Endodermal cell (in vitro differentiated cells): ENCODE data around the gene PCP2. TPM values are rescaled to one million over a fixed set of nuclear protein-coding genes. Genes with fewer than 3 reads are reported as not detected.

Experiments used
- DNase-seq: peaks from one replicate; pipeline ENCODE4 v3.0.0-alpha.2; 2017
- H3K27ac ChIP-seq: 2 replicates; pipeline ENCODE4 v1.5.1; 2013; ENCODE audit warnings: mild to moderate bottlenecking, low read depth, low read length, moderate library complexity
- H3K27me3 ChIP-seq: 2 replicates; pipeline ENCODE4 v1.6.1; 2013; ENCODE audit warnings: mild to moderate bottlenecking, low read length, moderate library complexity; ENCODE audit not compliant: insufficient read depth, control insufficient read depth, poor library complexity, severe bottlenecking
- H3K36me3 ChIP-seq: 2 replicates; pipeline ENCODE4 v1.7.0; 2013; ENCODE audit warnings: mild to moderate bottlenecking, low read length, moderate library complexity; ENCODE audit not compliant: control insufficient read depth, insufficient read depth
- H3K4me1 ChIP-seq: one replicate; pipeline ENCODE4 v1.7.0; 2013; ENCODE audit warnings: low read length; ENCODE audit not compliant: control insufficient read depth, insufficient read depth
- H3K4me3 ChIP-seq: 2 replicates; pipeline ENCODE4 v1.5.1; 2013; ENCODE audit warnings: mild to moderate bottlenecking, low read length, moderate library complexity
- H3K9ac ChIP-seq: 2 replicates; pipeline ENCODE4 v1.6.1; 2013; ENCODE audit warnings: mild to moderate bottlenecking, low read length, moderate library complexity; ENCODE audit not compliant: poor library complexity, severe bottlenecking; ENCODE audit errors: extremely low read depth
- H3K9me3 ChIP-seq: 2 replicates; pipeline ENCODE4 v1.6.1; 2013; ENCODE audit warnings: mild to moderate bottlenecking, low read length, moderate library complexity; ENCODE audit not compliant: control insufficient read depth
- H3K27ac Mint-ChIP-seq: 2 replicates; pipeline ENCODE4 v1.8.0; 2020; ENCODE audit warnings: mixed read lengths
- H3K27me3 Mint-ChIP-seq: 2 replicates; pipeline ENCODE4 v1.8.0; 2021; ENCODE audit warnings: mild to moderate bottlenecking, mixed read lengths; ENCODE audit not compliant: insufficient read depth
- H3K36me3 Mint-ChIP-seq: 2 replicates; pipeline ENCODE4 v1.8.0; 2020; ENCODE audit warnings: low read depth, mixed read lengths
- H3K4me1 Mint-ChIP-seq: 2 replicates; pipeline ENCODE4 v1.8.0; 2020; ENCODE audit warnings: mixed read lengths
- H3K4me3 Mint-ChIP-seq: 2 replicates; pipeline ENCODE4 v1.8.0; 2020; ENCODE audit warnings: mild to moderate bottlenecking, moderate library complexity, mixed read lengths
- H3K9me3 Mint-ChIP-seq: 2 replicates; pipeline ENCODE4 v1.8.0; 2020; ENCODE audit warnings: mild to moderate bottlenecking, mixed read lengths
- CTCF ChIP-seq: fragments of 200-600 bp; sonication (generic); conservative IDR thresholded peaks from 2 replicates; pipeline ENCODE4 v1.5.0; 2021; ENCODE audit warnings: antibody characterized with exemption, mild to moderate bottlenecking
- WGBS, 2 experiments: methylation state at CpG; one replicate each; pipeline versions ENCODE4 v1.1.5 to v1.1.7; 2013; ENCODE audit warnings: missing lambda C conversion rate in 2 of 2, mixed read lengths in 1 of 2; ENCODE audit not compliant: insufficient coverage in 1 of 2, insufficient read length in 1 of 2; 5-methylcytosine and 5-hydroxymethylcytosine counted together
- total RNA-seq, 2 donors: library from RNA; stranded (reverse); fragmentation: NEBNext Ultra II Directional in 1 of 2; extraction: Animal tissue kit (Norgen Biotek cat#: 25700) in 1 of 2; gene quantifications; 2 replicates in 1 of 2; 3 replicates in 1 of 2; pipeline ENCODE4 v1.2.1, GENCODE V29; 2021

PCP2 gene
- total RNA-seq, 2 donors from 2014 or later = 0.55 TPM; not detected in 1

- DNase-seq = no peak
- Histone ChIP-seq H3K27me3 (no peaks in the 10 kb centered on the region), H3K27ac (no peak overlapping the region), H3K4me3 (no peak overlapping the region), H3K4me1 (no peaks in the 10 kb centered on the region), H3K9me3 (no peaks in the 10 kb centered on the region), H3K36me3 (peaks cover 12% of the 10 kb centered on the region), H3K9ac (no peak overlapping the region)
- no peaks in the 10 kb centered on the region for H3K9me3 Mint-ChIP-seq
- no peak for TF ChIP-seq CTCF
- peaks cover 49% of the 10 kb centered on the region for H3K36me3 Mint-ChIP-seq
- 93 to 96% methylated on average over 31 to 59 of the region's 59 CpGs for WGBS, 2 experiments
- no peaks in the 10 kb centered on the region for H3K4me1 Mint-ChIP-seq
- no peaks in the 10 kb centered on the region for H3K27me3 Mint-ChIP-seq
- H3K4me3 Mint-ChIP-seq = no peak overlapping the region
- no peak overlapping the region for H3K27ac Mint-ChIP-seq
Measured at GRCh38 chr19:7614859-7615741, 18.4 kb downstream of the PCP2 start.

GRCh38 chr19:7612282-7613274 is 20.9 kb downstream of the PCP2 start:
- H3K4me1 ChIP-seq = no peaks in the 10 kb centered on the region
- peaks cover 13% of the 10 kb centered on the region for H3K36me3 ChIP-seq
- H3K27me3 ChIP-seq = no peaks in the 10 kb centered on the region
- no peaks in the 10 kb centered on the region for H3K27me3 Mint-ChIP-seq
- no peak overlapping the region for H3K27ac Mint-ChIP-seq
- H3K9me3 Mint-ChIP-seq = no peaks in the 10 kb centered on the region
- no peak overlapping the region for H3K4me3 ChIP-seq
- H3K9me3 ChIP-seq = no peaks in the 10 kb centered on the region
- 94 to 98% methylated on average over 27 to 77 of the region's 81 CpGs for WGBS, 2 experiments
- H3K4me3 Mint-ChIP-seq = no peak overlapping the region
- H3K9ac ChIP-seq = no peak overlapping the region
- H3K27ac ChIP-seq = no peak overlapping the region
- H3K36me3 Mint-ChIP-seq = peaks cover 48% of the 10 kb centered on the region
- no peaks in the 10 kb centered on the region for H3K4me1 Mint-ChIP-seq
- DNase-seq = no peak
- TF ChIP-seq CTCF = no peak

GRCh38 chr19:7611541-7612279 is 21.8 kb downstream of the PCP2 start:
- DNase-seq = no peak
- Mint-ChIP-seq H3K4me1 (no peaks in the 10 kb centered on the region), H3K36me3 (peaks cover 47% of the 10 kb centered on the region), H3K4me3 (no peak overlapping the region), H3K27ac (no peak overlapping the region), H3K27me3 (no peaks in the 10 kb centered on the region), H3K9me3 (no peaks in the 10 kb centered on the region)
- Histone ChIP-seq H3K9ac (no peak overlapping the region), H3K4me3 (no peak overlapping the region), H3K27ac (no peak overlapping the region), H3K9me3 (no peaks in the 10 kb centered on the region), H3K36me3 (peaks cover 13% of the 10 kb centered on the region), H3K27me3 (no peaks in the 10 kb centered on the region), H3K4me1 (no peaks in the 10 kb centered on the region)
- TF ChIP-seq CTCF = no peak
- 95% methylated on average over 23 to 41 of the region's 41 CpGs for WGBS, 2 experiments
